HEK293T (cell line): Measurements from ENCODE around the gene ZDHHC14.

Experiments
- BHLHE40 ChIP-seq: fragments of 450-650 bp; IDR thresholded peaks from 2 replicates; pipeline ENCODE4 v1.6.1; 2016; ENCODE audit warnings: mild to moderate bottlenecking, moderate library complexity, borderline replicate concordance
- FOXA1 ChIP-seq: fragments of 450-650 bp; IDR thresholded peaks from 2 replicates; pipeline ENCODE4 v1.6.1; 2016; ENCODE audit warnings: mild to moderate bottlenecking
- L3MBTL2 ChIP-seq: fragments of 450-650 bp; conservative IDR thresholded peaks from 2 replicates; pipeline ENCODE4 v1.6.1; 2016; ENCODE audit warnings: mild to moderate bottlenecking
- NFRKB ChIP-seq: fragments of 450-650 bp; IDR thresholded peaks from 2 replicates; pipeline ENCODE4 v1.6.1; 2016; ENCODE audit warnings: mild to moderate bottlenecking, moderate library complexity

DNA sequence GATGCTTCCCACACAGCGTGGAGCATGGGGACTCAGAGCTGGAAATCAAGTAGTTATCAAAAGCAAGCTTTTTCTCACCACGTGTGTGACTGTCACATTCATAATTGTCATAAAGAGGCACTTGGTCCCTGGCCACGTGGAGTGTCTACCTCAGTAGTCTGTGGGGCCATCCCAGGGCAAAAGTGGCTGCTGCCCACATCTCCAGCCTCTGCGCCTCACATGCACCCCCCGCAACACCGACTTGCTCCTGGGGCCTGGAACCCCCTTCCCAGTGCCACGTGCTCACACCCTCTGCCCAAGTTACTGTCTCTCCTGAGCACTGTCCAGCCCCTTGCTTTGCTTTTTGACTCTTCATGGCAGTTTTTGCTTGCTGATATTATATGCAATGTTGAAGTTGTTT is 308.9 kb downstream of the ZDHHC14 start:
- TF ChIP-seq NFRKB (no peak), FOXA1 (no peak), L3MBTL2 (no peak), BHLHE40 (no peak)
